Smooth muscle cell (in vitro differentiated cells): ENCODE results near the gene SP110. TPM values are rescaled to one million over a fixed set of nuclear protein-coding genes. Genes with fewer than 3 reads are reported as not detected.

ENCODE experiments used
- DNase-seq: peaks from one replicate; lab custom pipeline; 2025; ENCODE audit not compliant: unreplicated experiment; lab: John Stamatoyannopoulos, UW
- H2AFZ ChIP-seq: fragments of 200-600 bp; sonication (generic); 2 replicates; pipeline ENCODE4 v1.6.0; 2016; ENCODE audit warnings: antibody characterized with exemption, low read depth, mild to moderate bottlenecking
- H3F3A ChIP-seq: fragments of 200-600 bp; sonication (generic); 2 replicates; pipeline ENCODE4 v1.6.0; 2017; ENCODE audit warnings: antibody characterized with exemption, low read depth
- H3K27ac ChIP-seq: fragments of 200-600 bp; sonication (generic); 2 replicates; pipeline ENCODE4 v1.5.1; 2016; ENCODE audit warnings: low read depth, mild to moderate bottlenecking
- H3K27me3 ChIP-seq: fragments of 200-600 bp; sonication (generic); 2 replicates; pipeline ENCODE4 v1.6.1; 2016; ENCODE audit warnings: low read depth, mild to moderate bottlenecking
- H3K36me3 ChIP-seq: fragments of 200-600 bp; sonication (generic); 2 replicates; pipeline ENCODE4 v1.5.1; 2016; ENCODE audit warnings: low read depth
- H3K4me1 ChIP-seq: fragments of 200-600 bp; sonication (generic); 2 replicates; pipeline ENCODE4 v1.5.1; 2016; ENCODE audit warnings: low read depth
- H3K4me2 ChIP-seq: fragments of 200-600 bp; sonication (generic); 2 replicates; pipeline ENCODE4 v1.6.0; 2016; ENCODE audit warnings: mild to moderate bottlenecking
- H3K4me3 ChIP-seq: fragments of 200-600 bp; sonication (generic); 2 replicates; pipeline ENCODE4 v1.5.1; 2016; ENCODE audit warnings: mild to moderate bottlenecking
- H3K79me2 ChIP-seq: fragments of 200-600 bp; sonication (generic); 2 replicates; pipeline ENCODE4 v1.6.0; 2016; ENCODE audit warnings: low read depth, mild to moderate bottlenecking
- H3K9ac ChIP-seq: fragments of 200-600 bp; sonication (generic); 2 replicates; pipeline ENCODE4 v1.6.0; 2016; ENCODE audit warnings: low read depth
- H3K9me3 ChIP-seq: fragments of 200-600 bp; sonication (generic); replicated peaks from 2 replicates; pipeline ENCODE4 v1.5.1; 2016; ENCODE audit warnings: low read depth
- H4K20me1 ChIP-seq: fragments of 200-600 bp; sonication (generic); 2 replicates; pipeline ENCODE4 v1.6.0; 2016; ENCODE audit warnings: low read depth
- CTCF ChIP-seq: fragments of 200-600 bp; sonication (generic); IDR thresholded peaks from 2 replicates; pipeline ENCODE4 v1.5.1; 2017; ENCODE audit warnings: borderline replicate concordance, mild to moderate bottlenecking, antibody characterized with exemption; ENCODE audit not compliant: insufficient read depth, poor library complexity, severe bottlenecking
- WGBS: methylation state at CpG from one replicate; pipeline ENCODE4 v1.1.7; 2016; ENCODE audit warnings: low lambda C conversion rate; 5-methylcytosine and 5-hydroxymethylcytosine counted together
- polyA plus RNA-seq: library from polyadenylated mRNA; unstranded; fragments of >200 nt; fragmentation: Nextera tagmentation; extraction: Ambion mirVana; gene quantifications from 2 replicates; pipeline ENCODE4 v1.2.1, GENCODE V29; 2016
- total RNA-seq: library from RNA; depleted of rRNA; stranded (reverse); fragments of >200 nt; gene quantifications from 2 replicates; pipeline ENCODE4 v1.2.3, GENCODE V29; 2014

Gene SP110
- total and polyA plus RNA-seq, 2 experiments from 2014 or later: 3.2 to 5.6 TPM

GRCh38 chr2:230234122-230234722, 14.4 kb upstream of the SP110 start:
- Histone ChIP-seq H3K36me3 (no peaks in the 10 kb centered on the region), H2AFZ (no peak overlapping the region), H3K9me3 (no peaks in the 10 kb centered on the region), H3K27ac (no peak overlapping the region), H3K27me3 (no peaks in the 10 kb centered on the region), H4K20me1 (no peaks in the 10 kb centered on the region), H3K79me2 (no peaks in the 10 kb centered on the region), H3F3A (no peaks in the 10 kb centered on the region), H3K9ac (no peak overlapping the region), H3K4me1 (no peaks in the 10 kb centered on the region), H3K4me2 (no peak overlapping the region), H3K4me3 (no peak overlapping the region)
- no peak for DNase-seq
- TF ChIP-seq CTCF: no peak
- WGBS: 65% methylated on average over 3 of the region's 3 CpGs

GRCh38 chr2:230231251-230231650, 11.5 kb upstream of the SP110 start:
- WGBS: 82% methylated on average over 3 of the region's 3 CpGs
- Histone ChIP-seq H3K27ac (no peak overlapping the region), H3K4me2 (no peak overlapping the region), H4K20me1 (no peaks in the 10 kb centered on the region), H3K4me3 (no peak overlapping the region), H3K4me1 (no peaks in the 10 kb centered on the region), H3K9me3 (no peaks in the 10 kb centered on the region), H3K9ac (no peak overlapping the region), H3K27me3 (no peaks in the 10 kb centered on the region), H2AFZ (no peak overlapping the region), H3K36me3 (no peaks in the 10 kb centered on the region), H3K79me2 (no peaks in the 10 kb centered on the region), H3F3A (no peaks in the 10 kb centered on the region)
- no peak for DNase-seq
- no peak for TF ChIP-seq CTCF

- Histone ChIP-seq H4K20me1 (no peaks in the 10 kb centered on the region), H3K4me2 (no peak overlapping the region), H3K9me3 (no peaks in the 10 kb centered on the region), H3K4me3 (no peak overlapping the region), H3K27ac (no peak overlapping the region), H3K36me3 (no peaks in the 10 kb centered on the region), H3F3A (no peaks in the 10 kb centered on the region), H3K4me1 (no peaks in the 10 kb centered on the region), H3K27me3 (no peaks in the 10 kb centered on the region), H3K79me2 (no peaks in the 10 kb centered on the region), H3K9ac (no peak overlapping the region), H2AFZ (no peak overlapping the region)
- no peak for DNase-seq
- 91% methylated on average over 2 of the region's 2 CpGs for WGBS
- no peak for TF ChIP-seq CTCF
These were observed 10.9 kb upstream of the SP110 start for GRCh38 chr2:230230496-230231200.

- H3K4me3 ChIP-seq: no peak overlapping the region
- WGBS: 77% methylated on average over 3 of the region's 3 CpGs
- H3K4me2 ChIP-seq: no peak overlapping the region
- H2AFZ ChIP-seq: no peak overlapping the region
- H3F3A ChIP-seq: no peaks in the 10 kb centered on the region
- no peak overlapping the region for H3K9ac ChIP-seq
- H3K36me3 ChIP-seq: no peaks in the 10 kb centered on the region
- no peaks in the 10 kb centered on the region for H3K4me1 ChIP-seq
- no peaks in the 10 kb centered on the region for H4K20me1 ChIP-seq
- H3K27me3 ChIP-seq: no peaks in the 10 kb centered on the region
- TF ChIP-seq CTCF: no peak
- H3K9me3 ChIP-seq: no peaks in the 10 kb centered on the region
- DNase-seq: no peak
- H3K79me2 ChIP-seq: no peaks in the 10 kb centered on the region
- H3K27ac ChIP-seq: no peak overlapping the region
These were observed 10.3 kb upstream of the SP110 start for GRCh38 chr2:230230087-230230486.
